HG03571 (cell line): Measurements from ENCODE around the gene HSDL1.

Experiments used
- ATAC-seq: cut with Tn5 transposase; IDR thresholded peaks from one replicate; pipeline ENCODE4 v1.9.1; 2021; ENCODE audit not compliant: unreplicated experiment

HSDL1 gene

DNA sequence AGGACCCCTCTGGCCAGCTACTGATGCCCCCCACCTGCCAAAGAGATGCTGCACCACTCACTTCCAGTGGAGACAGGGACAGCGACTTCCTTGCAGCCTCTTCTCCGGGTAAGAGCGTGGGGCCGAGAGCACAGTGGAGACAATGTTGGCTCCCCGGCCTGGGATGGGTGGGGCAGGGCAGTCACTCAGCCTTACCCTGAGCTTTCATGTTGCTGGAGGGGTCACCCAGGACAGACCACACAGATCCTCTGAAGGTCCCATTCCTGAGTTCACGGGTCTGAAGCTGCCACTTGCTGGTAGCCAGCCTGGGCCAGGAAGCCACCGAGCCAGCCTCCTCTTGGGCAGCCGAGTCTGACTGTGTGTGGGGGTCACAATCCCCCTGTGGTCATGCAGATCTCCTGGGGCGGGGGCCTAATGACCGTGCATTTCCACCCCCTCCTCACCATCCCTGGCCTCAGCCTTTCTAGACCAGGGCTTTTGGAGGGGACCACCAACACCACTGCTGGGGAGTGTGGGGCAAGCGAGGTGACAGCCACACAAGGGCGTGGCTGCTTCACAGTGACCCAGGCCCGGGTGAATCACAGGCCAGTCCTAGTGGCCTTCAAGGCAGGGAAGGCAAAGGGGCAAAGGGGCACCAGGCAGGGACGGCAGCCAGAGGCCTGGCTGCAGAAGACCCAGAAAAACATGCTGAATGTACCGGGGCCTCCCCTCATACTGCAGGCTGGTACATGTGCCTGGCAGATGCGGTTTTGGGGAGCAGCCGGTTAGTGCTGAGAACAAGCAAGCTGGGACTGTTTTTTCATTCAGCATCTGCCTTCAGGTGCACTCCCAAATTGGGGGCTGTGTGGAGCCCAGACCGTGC is 31.4 kb upstream of the HSDL1 start:
- no peak for ATAC-seq

DNA sequence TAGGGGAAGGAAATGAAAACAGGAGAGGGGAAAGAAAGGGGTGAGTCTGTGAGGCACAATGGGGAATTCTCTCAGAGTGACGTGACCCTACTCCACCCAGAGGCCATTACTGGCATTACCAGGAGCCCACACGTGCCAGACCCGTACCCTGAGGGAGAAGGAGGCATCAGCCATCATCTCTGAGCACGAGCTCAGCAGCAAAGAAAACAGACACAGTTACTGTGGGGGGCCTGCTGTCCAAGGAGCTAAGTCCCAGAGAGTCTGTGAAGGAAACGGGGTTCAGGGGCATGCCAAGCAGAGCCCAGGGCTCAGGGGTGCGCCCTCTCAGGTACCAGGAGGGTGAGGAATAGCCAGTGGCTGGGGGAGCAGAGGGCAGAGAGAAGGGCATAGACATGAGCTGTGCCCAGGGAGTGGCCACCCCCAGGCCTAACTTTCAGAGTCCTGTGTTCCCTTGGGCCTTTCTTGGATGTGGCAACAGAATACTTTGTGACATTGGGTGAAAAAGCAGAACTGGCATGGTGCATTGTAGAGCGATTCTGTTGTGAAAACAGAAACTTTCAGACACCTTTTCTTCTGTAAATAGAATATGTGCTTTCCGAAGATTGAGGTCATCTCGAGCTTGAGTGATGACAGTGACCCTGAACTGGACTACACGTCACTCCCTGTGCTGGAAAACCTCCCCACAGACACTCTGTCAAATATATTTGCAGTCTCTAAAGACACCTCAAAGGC is 30.5 kb upstream of the HSDL1 start:
- ATAC-seq = peak; percentile 70

- no peak for ATAC-seq
Observed at GRCh38 chr16:84174396-84174795, 29.4 kb upstream of the HSDL1 start.

DNA sequence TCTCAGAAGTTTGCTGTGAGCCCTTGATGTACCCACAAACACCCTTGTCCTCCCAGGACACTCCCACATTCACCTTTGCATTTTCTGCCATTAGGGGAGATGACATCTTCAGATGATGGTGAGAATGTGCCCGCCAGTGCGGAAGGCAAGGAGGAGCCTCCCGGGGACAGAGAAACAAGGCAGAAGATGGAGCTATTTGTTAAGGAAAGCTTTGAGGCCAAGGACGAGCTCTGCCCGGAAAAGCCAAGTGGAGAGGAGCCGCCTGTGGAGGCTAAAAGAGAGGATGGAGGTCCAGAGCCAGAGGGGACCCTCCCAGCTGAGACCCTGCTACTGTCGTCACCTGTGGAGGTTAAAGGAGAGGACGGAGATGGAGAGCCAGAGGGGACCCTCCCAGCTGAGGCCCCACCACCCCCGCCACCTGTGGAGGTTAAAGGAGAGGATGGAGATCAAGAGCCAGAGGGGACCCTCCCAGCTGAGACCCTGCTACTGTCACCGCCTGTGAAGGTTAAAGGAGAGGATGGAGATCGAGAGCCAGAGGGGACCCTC is 24.9 kb upstream of the HSDL1 start:
- ATAC-seq = no peak

DNA sequence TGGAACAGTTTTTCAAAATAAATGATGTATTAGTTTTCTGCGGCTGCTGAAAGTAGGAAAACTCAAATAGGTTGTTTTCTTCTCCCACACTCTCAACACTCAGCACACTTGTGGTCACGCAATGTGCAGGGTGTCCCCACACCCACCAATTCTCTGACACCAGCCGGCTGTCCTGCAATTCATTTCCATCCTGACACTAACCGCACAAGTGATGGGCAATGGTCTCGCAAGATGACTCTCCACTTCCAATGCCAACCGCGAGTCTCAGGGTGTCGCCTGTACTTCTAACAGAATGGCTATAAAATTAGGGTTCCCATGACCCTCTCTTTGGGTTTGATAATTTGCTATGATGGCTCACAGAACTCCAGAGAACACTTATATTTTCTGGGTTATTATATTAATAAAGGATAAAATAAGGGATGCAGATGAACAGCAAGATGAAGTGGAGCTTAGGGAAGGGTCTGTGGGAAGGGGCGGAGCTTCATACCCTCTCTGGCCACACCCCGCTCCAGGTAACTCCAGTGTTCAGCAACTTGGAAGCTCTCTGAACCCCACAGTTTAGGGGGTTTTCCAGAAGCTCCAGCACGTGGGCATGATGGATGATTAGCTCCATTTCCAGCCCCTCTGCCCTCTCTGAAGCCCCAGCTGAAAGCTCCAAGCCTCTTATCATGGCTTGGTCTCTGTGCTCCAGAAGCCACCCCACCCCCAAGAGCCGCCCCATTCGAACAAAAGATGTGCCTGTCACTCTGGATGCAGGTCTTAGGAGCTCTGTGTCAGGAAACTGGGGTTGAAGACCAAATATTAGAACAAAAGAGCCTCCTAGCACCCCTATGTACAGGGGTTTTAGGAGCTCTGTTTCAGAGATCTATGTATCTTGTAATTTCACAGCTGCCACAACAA is 22.1 kb upstream of the HSDL1 start:
- ATAC-seq = no peak

DNA sequence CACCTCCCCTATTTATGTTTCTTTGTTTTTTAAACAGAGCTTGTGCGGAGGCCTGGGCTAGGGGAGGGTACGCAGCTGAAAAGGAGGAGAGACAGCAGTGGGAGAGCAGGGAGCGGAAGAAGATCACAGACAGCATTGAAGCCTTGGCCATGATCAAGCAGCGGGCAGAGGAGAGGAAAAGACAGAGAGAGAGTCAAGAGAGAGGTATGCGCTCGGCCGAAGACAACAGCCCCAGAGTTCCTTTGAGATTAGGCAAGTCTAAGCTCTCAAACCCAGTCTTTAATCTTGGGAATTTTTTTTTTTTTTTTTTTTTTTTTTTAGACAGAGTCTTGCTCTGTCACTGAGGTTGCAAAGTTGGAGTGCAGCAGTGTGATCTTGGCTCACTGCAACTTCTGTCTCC is 20.8 kb upstream of the HSDL1 start:
- no peak for ATAC-seq

GRCh38 chr16:84161801-84162200 is 16.8 kb upstream of the HSDL1 start:
- ATAC-seq = no peak

DNA sequence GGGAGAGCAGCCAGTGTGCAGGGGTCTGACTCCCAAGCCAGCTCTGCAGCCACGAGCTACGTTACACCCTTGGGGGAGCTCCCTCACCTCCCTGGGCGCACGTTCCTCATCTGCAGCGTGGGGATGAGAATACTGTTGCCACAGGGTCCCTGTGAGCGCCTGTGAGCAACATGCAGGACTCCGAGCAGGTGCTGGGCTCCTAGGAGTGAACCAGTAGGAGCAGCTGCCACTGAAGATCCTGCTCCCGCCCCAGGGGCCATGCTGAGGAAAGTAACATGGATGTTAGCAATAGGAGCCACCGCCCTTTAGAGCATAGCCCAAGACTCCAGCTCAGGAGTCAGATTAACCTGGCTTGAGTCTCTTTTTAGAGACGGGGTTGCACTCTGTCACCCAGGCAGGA is 16.1 kb upstream of the HSDL1 start:
- no peak for ATAC-seq

GRCh38 chr16:84159800-84160199 is 14.8 kb upstream of the HSDL1 start:
- no peak for ATAC-seq

DNA sequence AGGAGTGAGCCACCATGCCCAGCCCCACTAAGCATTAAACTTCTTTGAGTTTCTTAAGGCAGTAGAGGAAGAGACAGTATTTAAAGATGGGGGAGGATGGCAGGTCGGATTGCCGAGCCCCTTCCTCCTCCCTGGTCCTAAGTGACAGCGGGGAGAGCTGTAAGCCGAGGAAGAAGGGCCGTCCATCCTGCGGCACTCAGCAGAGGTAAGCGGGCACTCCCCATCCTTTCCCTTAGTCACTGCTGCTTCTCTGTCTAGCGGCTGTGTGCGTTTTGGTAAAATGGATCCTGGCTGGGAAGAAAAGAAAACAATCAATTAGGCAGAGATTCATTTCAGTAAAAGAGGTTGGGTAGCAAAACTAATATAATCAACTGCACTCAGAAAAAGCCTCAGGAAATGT is 14.0 kb upstream of the HSDL1 start:
- no peak for ATAC-seq

DNA sequence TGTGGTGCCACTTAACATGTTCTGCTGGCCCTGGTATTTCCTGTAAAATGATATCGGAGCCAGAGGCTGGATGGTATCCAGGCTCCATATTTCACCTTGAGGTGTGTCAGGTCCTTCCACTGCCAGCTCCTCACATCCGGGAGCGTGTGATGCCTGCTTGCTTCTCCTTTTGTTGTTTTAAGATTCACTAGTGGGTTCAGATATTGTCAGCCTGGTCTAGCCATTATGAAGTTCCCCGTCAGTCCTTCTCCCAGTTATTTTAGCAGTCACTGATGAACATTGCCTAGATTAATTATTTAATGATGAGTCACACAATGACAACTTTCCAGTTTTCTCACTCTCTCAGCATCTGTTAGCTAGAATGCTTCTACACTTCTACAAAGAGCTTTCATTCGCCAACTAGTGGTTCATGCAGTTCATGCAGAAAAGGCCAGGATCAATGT is 11.4 kb upstream of the HSDL1 start:
- ATAC-seq = no peak

DNA sequence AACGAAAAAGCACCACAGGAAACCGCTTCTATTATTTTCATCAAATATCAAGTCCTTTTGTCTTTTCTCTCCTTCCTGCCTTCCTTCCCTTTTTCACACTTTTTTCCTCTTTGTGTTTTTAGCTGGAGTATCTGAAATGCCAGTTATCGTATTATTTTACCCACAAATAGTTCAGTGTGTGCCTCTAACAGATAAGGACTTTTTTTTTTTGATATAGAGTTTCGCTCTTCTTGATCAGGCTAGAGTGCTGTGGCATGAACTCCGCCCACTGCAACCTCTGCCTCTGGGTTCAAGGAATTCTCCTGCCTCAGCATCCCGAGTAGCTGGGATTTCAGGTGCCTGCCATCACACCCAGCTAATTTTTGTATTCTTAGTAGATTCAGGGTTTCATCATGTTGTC is 10.8 kb upstream of the HSDL1 start:
- ATAC-seq = no peak

DNA sequence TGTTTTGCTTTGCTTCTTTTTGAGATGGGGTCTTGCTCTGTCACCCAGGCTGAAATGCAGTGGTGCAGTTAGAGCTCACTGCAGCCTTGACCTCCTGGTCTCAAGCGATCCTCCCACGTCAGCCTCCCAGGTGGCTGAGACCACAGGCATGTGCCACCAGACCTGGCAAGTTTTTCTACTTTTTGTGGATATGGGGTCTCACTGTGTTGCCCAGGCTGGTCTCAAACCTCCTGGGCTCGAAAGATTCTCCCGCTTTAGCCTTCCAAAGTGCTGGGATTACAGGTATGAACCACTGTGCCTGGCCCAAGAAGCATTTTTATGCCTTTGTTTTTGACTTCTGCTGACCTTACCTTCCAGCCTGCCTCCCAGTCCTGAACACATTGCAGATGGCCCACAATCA is 10.2 kb upstream of the HSDL1 start:
- no peak for ATAC-seq

DNA sequence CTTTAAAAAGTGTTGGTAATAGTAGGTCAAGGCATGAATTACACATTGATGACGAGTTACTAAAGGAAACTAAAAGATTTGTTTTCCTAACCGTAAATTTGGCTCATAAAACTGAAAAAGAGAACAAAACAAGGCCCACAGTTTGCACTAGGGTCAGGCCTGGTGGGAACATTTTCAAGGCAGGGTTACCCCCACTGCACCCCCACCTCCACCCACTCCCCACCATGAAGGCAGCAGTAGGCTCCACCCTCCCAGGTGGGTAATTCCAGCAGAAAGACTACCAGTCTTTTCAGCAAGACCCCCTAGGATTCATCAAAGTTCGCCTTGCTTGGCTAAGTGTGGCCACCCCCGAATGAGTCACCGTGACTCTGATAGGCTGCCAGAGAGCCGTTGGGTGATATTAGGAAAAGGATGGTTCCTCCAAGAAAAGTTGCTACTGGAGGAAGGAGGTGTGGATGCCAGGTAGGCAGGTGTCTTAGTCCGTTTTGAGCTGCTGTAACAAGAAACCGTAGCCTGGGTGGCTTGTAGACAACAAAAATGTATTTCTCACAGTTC is 8.8 kb upstream of the HSDL1 start:
- no peak for ATAC-seq

DNA sequence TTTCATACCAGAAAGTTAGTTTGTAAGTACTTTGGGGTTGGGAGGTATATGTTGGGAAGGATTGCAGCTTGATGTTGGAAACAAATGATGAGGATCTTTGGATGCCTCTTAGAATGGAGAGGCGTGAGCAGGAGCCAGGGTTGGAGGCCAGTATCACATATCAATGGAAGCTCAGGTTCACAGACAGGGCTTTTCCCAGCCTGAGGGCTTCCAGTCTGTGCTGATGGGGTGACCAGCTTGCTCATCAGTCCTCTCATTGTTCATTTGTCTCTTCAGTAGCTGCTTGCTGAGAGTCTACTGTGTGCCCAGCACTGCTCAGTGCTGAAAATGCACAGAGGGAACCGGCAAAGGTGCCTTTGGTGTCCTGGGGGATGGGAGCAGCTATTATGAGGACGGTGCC is 5.9 kb upstream of the HSDL1 start:
- no peak for ATAC-seq

- no peak for ATAC-seq
Observed at GRCh38 chr16:84144209-84144858, 643 bp downstream of the HSDL1 start.

- ATAC-seq = no peak
Observed at GRCh38 chr16:84143784-84144199, 1.2 kb downstream of the HSDL1 start.

DNA sequence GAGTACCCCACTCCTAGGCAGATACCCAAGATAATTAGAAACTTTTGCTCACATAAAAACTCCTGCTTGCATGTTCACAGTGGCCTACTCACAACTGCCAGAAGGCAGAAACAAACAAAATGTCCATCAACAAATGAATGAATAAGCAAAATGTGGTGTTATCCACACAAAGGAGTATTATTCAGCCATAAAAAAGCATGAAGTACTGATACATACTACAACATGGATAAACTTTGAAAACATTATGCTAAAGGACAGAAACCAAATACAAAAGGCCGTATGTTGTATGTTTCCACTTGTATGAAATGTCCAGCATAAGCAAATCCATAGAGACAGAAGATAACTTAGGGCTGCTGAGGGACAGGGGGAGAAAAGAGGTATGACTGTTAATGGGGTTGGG is 1.9 kb downstream of the HSDL1 start:
- no peak for ATAC-seq

DNA sequence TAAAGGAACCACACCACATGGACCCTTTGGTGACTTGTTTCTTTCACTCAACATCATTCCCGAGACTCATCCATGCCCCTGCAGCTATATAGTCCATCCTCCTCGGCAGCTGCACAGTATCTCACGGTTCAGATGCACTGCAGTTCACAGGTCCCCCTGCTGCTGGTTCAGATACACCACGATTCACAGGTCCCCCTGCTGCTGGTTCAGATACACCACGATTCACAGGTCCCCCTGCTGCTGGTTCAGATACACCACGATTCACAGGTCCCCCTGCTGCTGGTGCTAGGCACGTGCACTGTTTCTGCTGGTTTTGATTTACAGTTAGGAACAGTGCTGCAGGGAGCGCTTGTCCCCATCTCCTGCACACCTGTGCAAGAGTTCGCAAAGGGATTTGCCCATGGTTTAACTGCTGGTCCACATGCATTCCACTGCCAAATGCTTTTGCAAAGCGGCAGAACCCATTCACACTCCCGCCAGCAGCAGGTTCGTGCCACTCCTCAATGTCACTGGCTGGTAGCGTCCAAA is 3.8 kb downstream of the HSDL1 start:
- no peak for ATAC-seq

DNA sequence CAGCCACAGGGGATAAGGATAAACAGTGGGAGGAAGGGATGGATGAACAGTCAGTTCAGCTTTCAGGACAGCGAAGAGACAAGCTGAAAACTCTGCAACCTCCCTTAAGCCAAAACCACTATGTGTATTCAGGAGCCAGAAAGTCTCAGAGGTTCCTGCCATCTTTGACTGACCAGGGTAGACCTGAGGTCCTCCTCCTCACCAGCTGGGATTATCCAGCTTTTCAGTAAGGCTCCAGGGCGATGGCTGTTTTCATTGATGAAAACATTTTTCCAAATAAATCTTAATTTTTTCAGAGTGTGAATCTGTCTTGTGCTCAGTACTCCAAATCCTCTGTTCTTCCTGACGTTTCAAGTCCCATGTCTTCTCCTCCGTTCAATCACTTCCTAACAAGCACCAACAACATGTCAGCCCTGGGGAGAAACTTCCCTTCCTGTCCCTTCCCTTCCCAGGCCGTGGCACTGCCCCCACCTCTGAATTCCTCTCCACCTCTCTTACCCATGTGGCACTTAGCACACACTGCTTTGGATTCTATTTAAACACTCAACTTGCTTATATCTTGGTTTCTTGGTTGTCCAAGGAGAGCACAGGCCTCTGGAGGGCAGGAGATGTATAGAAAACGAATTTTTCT is 5.2 kb downstream of the HSDL1 start:
- ATAC-seq = no peak
